NCI-H2171 (cell line): ENCODE results near the gene PPFIA3.

Source experiments
- DNase-seq: peaks from one replicate; lab custom pipeline; 2025; lab: John Stamatoyannopoulos, UW

PPFIA3 gene

GRCh38 chr19:49182848-49183375 lies 63.6 kb downstream of the PPFIA3 start:
- no peak for DNase-seq

- no peak for DNase-seq
Observed at GRCh38 chr19:49186108-49186507, 66.8 kb downstream of the PPFIA3 start.

DNA sequence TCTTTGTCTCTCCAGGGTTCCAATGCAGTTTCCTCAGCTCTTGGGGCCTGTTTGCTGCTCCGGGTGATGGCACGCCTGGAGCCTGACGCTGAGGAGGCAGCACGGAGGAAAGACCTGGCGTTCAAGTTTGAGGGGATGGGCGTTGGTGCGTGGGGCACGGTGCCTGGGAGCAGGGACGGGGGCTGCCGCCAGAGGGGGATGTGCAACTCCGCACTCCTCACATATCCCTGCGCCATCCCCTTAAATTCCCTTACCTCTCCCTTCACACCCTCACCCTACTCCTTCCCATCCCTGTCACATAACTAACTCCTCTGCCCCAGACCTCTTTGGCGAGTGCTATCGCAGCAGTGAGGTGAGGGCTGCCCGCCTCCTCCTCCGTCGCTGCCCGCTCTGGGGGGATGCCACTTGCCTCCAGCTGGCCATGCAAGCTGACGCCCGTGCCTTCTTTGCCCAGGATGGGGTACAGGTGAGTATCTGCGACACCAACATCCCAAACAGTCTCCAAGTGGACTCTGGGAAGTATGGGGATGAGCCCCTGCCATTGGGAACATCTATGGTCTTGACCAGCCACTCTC lies 69.4 kb downstream of the PPFIA3 start:
- no peak for DNase-seq

- DNase-seq: no peak
Observed at GRCh38 chr19:49189259-49189658, 69.9 kb downstream of the PPFIA3 start.

GRCh38 chr19:49190781-49191180 lies 71.4 kb downstream of the PPFIA3 start:
- DNase-seq: no peak

DNA sequence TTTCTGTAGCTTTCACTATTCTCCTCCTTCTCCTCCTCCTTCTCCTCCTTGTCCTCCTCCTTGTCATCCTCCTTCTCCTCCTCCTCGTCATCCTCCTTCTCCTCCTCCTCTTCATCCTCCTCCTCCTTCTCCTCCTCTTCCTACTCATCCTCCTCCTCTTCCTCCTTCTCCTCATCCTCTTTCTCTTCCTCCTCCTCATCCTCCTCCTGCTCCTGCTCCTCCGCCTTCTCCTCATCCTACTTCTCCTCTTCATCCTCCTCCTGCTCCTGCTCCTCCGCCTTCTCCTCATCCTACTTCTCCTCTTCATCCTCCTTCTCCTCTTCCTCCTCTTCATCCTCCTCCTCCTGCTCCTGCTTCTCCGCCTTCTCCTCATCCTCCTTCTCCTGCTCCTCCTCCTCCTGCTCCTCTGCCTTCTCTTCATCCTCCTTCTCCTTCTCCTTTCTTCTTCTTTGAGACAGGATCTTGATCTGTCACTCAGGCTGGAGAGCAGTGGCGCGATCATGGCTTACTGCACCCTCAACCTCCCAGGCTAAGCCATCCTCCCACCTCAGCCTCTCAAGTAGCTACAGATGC lies 74.6 kb downstream of the PPFIA3 start:
- DNase-seq: no peak

DNA sequence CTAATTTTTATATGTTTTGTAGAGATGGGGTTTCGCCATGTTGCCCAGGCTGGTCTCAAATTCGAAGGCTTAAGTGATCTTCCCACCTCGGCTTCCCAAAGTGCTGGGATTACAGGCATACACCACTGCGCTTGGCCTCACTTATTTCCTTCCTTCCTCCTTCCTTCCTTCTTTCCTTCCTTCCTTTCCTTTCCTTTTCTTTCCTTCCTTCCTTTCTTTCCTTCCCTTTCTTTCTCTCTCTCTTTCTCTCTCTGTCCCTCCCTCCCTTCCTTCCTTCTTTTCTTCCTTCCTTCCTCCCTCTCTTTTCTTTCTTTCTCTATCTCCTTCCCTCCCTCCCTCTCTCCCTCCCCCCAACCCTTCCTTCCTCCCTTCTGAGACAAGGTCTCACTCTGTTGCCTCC lies 75.1 kb downstream of the PPFIA3 start:
- no peak for DNase-seq

- DNase-seq: no peak
Observed at GRCh38 chr19:49196527-49197240, 77.3 kb downstream of the PPFIA3 start.

DNA sequence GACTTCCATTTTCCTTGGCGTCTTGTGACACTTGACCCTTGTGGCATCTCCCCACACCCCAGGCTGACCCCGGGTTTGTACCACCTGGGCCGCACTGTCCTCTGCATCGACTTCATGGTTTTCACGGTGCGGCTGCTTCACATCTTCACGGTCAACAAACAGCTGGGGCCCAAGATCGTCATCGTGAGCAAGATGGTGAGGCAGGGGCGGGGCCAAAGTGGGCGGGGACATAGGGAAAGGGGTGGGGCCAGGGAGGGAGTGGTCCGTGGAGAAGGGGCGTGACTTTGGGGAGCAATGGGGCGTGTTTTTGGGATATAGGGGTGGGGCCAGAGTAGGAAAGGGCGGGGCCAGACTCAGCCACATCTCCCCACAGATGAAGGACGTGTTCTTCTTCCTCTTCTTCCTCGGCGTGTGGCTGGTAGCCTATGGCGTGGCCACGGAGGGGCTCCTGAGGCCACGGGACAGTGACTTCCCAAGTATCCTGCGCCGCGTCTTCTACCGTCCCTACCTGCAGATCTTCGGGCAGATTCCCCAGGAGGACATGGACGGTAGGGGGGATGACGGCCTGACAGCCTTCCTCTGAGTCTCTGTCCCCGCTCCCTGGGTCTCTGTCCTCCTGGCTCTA lies 81.0 kb downstream of the PPFIA3 start:
- DNase-seq: no peak
